Right hindlimb (tissue), 1 donor: ENCODE data around the gene HOXA6.
A peak's percentile ranks its signal among the peaks of the same experiment; 100 is the strongest.

Source experiments
- DNase-seq: peaks from one replicate; pipeline ENCODE4 v3.0.0-alpha.2; 2018

HOXA6 gene

GRCh38 chr7:27095897-27096767 is 51.4 kb downstream of the HOXA6 start, which contains the start of gene HOXA1:
Gene HOXA1 (minus strand): TSS chr7:27096000. CDS start chr7:27095912, 88 bp downstream.
- peak; percentile 90 for DNase-seq
